CD4-positive, alpha-beta T cell (primary cell): ENCODE data around the gene FABP6. TPM values are rescaled to one million over a fixed set of nuclear protein-coding genes. Genes with fewer than 3 reads are reported as not detected.

Experiments
- ATAC-seq: fragments of 200-7000 bp; cut with Tn5 transposase; one replicate; pipeline ENCODE4 v1.10.0; 2022; ENCODE audit warnings: mild to moderate bottlenecking; ENCODE audit not compliant: poor library complexity
- CTCF ChIA-PET: fragments of 350-600 bp; sonication (Branson Sonifier 250); formaldehyde crosslinking; loops from one replicate; lab custom pipeline; 2021; ENCODE audit warnings: antibody characterized with exemption, inconsistent platforms; lab: Charles Lee
- POLR2A ChIA-PET: fragments of 350-600 bp; sonication (Branson Sonifier 250); formaldehyde crosslinking; loops from one replicate; lab custom pipeline; 2021; ENCODE audit warnings: antibody characterized with exemption, inconsistent platforms; lab: Charles Lee
- DNase-seq, 14 experiments: peaks; one replicate each; pipeline ENCODE4 v3.0.0-alpha.2; 2013 to 2020; ENCODE audit warnings: mixed read lengths in 2 of 14
- H3K27ac ChIP-seq, 2 donors: one replicate each; pipeline versions ENCODE4 v1.5.1 to v1.7.0; 2013; ENCODE audit warnings: low read length in 2 of 2, low read depth in 1 of 2, mild to moderate bottlenecking in 1 of 2
- H3K27me3 ChIP-seq, 2 experiments: 1 replicate in 1 of 2; 2 replicates in 1 of 2; pipeline versions ENCODE4 v1.6.1 to v1.7.0; 2013; ENCODE audit warnings: low read length in 2 of 2, control low read depth in 1 of 2, mild to moderate bottlenecking in 1 of 2, moderate library complexity in 1 of 2; ENCODE audit not compliant: insufficient read depth in 2 of 2, control insufficient read depth in 1 of 2
- H3K36me3 ChIP-seq: one replicate; pipeline ENCODE4 v1.6.1; 2013; ENCODE audit warnings: low read length, control low read depth; ENCODE audit not compliant: insufficient read depth
- H3K4me1 ChIP-seq: one replicate; pipeline ENCODE4 v1.6.1; 2013; ENCODE audit warnings: low read length, control low read depth; ENCODE audit not compliant: insufficient read depth
- H3K4me3 ChIP-seq: one replicate; pipeline ENCODE4 v1.5.1; 2013; ENCODE audit warnings: mild to moderate bottlenecking, low read length, moderate library complexity
- H3K9me3 ChIP-seq, 2 experiments: 1 replicate in 1 of 2; 2 replicates in 1 of 2; pipeline versions ENCODE4 v1.6.1 to v1.7.0; 2013; ENCODE audit warnings: low read length in 2 of 2, mild to moderate bottlenecking in 2 of 2, control low read depth in 1 of 2, moderate library complexity in 1 of 2; ENCODE audit not compliant: control insufficient read depth in 1 of 2, insufficient read depth in 1 of 2
- H3K27ac Mint-ChIP-seq: one replicate; pipeline ENCODE4 v1.8.0; 2020; ENCODE audit warnings: mixed read lengths
- H3K27me3 Mint-ChIP-seq: one replicate; pipeline ENCODE4 v1.8.0; 2021; ENCODE audit warnings: mixed read lengths
- H3K36me3 Mint-ChIP-seq: one replicate; pipeline ENCODE4 v1.8.0; 2021; ENCODE audit warnings: low read depth, mixed read lengths
- H3K4me1 Mint-ChIP-seq: one replicate; pipeline ENCODE4 v1.8.0; 2021; ENCODE audit warnings: low read depth, mixed read lengths
- H3K4me3 Mint-ChIP-seq: one replicate; pipeline ENCODE4 v1.8.0; 2020; ENCODE audit warnings: mild to moderate bottlenecking, mixed read lengths
- H3K9me3 Mint-ChIP-seq: one replicate; pipeline ENCODE4 v1.8.0; 2020; ENCODE audit warnings: mixed read lengths
- intact Hi-C, 2 experiments: fragments of 100-400 bp; cut with DNase I in 1 of 2; cut with micrococcal nuclease in 1 of 2; formaldehyde crosslinking; loops; one replicate each; pipeline versions ENCODE4 v1.15.1 to v1.9.0; 2023 to 2025; cut with DNase I, micrococcal nuclease
- total RNA-seq, 174 experiments: library from RNA in 2 of 174; stranded (reverse) in 2 of 174; gene quantifications; one replicate each; pipeline ENCODE4 v1.2.3 and lab custom pipeline; 2021 to 2026
- TF ChIP-seq, protein P1 (sequence below): fragments of 200-600 bp; IDR thresholded peaks from one replicate; pipeline ENCODE4 v1.8.0; 2022; ENCODE audit warnings: antibody characterized with exemption, mild to moderate bottlenecking

The FABP6 gene
- total RNA-seq, 2 experiments from 2014 or later = not detected

DNA sequence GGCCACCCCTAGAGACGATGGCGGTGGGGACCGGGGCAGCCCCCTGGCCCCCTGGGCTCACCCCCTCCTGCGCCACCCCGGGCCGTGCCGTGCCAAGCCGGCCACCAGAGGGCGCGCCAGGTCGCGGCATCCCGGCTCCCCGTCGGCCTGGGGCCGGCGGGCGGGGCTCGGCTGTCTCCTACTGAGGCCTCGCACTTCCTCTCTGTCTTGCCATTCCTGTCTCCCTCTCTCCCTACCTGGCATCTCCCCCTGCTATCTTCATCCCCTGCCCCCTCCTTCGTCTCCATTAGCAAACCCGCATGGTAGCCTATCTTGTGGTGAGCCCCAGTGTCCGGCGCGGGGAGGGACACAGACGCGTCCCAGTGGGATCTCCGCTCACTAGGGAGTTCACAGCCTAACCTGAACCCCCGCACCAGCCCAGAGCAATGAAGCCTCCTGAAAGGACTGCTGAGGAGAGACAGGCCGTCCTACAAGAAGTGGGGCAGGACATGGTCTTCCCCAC is 29.8 kb upstream of the FABP6 start:
- Histone ChIP-seq H3K27ac (no peak overlapping the region), H3K4me3 (peak overlapping the region; percentile 51), H3K27me3 (peaks cover 0 to 5% of the 10 kb centered on the region in 2 experiments), H3K4me1 (peaks cover 11% of the 10 kb centered on the region), H3K9me3 (no peaks in the 10 kb centered on the region), H3K36me3 (no peaks in the 10 kb centered on the region)
- Mint-ChIP-seq H3K9me3 (no peaks in the 10 kb centered on the region), H3K4me1 (no peaks in the 10 kb centered on the region), H3K27me3 (peaks cover 21% of the 10 kb centered on the region), H3K27ac (no peak overlapping the region), H3K36me3 (no peaks in the 10 kb centered on the region), H3K4me3 (peak overlapping the region; percentile 78)
- CTCF ChIA-PET = interaction anchor here (0.9 kb wide), 2 partner anchors 10 to 192 kb away, joined by 3 read pairs; no protein-coding TSS in a partner anchor
- DNase-seq = peak; percentile 45 to 82 (median 63)
- ATAC-seq = peak; percentile 97
- POLR2A ChIA-PET = no interaction called here
- intact Hi-C loops = loop anchor here (1.0 to 5.0 kb wide), 3 partner anchors 146 to 757 kb away; no protein-coding TSS in a partner anchor
- TF ChIP-seq, protein P1, sequence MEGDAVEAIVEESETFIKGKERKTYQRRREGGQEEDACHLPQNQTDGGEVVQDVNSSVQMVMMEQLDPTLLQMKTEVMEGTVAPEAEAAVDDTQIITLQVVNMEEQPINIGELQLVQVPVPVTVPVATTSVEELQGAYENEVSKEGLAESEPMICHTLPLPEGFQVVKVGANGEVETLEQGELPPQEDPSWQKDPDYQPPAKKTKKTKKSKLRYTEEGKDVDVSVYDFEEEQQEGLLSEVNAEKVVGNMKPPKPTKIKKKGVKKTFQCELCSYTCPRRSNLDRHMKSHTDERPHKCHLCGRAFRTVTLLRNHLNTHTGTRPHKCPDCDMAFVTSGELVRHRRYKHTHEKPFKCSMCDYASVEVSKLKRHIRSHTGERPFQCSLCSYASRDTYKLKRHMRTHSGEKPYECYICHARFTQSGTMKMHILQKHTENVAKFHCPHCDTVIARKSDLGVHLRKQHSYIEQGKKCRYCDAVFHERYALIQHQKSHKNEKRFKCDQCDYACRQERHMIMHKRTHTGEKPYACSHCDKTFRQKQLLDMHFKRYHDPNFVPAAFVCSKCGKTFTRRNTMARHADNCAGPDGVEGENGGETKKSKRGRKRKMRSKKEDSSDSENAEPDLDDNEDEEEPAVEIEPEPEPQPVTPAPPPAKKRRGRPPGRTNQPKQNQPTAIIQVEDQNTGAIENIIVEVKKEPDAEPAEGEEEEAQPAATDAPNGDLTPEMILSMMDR = peak; percentile 82

DNA sequence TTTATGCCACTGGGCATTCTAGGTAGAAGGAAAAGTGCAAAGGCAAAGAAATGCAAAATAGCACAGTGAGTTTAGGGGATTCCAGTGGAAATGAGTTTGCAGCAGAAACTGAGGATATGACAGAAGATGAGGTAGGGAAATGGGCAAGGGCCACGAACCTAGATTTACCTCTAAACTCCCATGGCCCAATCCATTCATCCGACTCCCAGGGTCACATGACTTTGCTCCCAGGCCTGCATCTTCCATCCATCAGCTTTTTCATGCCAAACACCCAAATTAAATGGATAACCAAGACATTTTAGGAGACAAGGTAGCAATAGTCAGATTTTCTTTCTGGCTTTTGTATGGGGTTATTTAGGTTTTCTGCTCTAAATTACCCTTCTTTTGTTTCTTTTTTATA is 22.2 kb upstream of the FABP6 start:
- Mint-ChIP-seq H3K9me3 (no peaks in the 10 kb centered on the region), H3K27me3 (no peaks in the 10 kb centered on the region), H3K27ac (no peak overlapping the region), H3K4me3 (no peak overlapping the region), H3K36me3 (no peaks in the 10 kb centered on the region), H3K4me1 (no peaks in the 10 kb centered on the region)
- Histone ChIP-seq H3K36me3 (no peaks in the 10 kb centered on the region), H3K27me3 (no peaks in the 10 kb centered on the region), H3K4me3 (no peak overlapping the region), H3K4me1 (no peaks in the 10 kb centered on the region), H3K27ac (no peak overlapping the region), H3K9me3 (no peaks in the 10 kb centered on the region)
- DNase-seq = no peak
- ATAC-seq = no peak
- ChIA-PET POLR2A (no interaction called here), CTCF (no interaction called here)
- TF ChIP-seq, protein P1 = no peak
- intact Hi-C loops = no loop called here

DNA sequence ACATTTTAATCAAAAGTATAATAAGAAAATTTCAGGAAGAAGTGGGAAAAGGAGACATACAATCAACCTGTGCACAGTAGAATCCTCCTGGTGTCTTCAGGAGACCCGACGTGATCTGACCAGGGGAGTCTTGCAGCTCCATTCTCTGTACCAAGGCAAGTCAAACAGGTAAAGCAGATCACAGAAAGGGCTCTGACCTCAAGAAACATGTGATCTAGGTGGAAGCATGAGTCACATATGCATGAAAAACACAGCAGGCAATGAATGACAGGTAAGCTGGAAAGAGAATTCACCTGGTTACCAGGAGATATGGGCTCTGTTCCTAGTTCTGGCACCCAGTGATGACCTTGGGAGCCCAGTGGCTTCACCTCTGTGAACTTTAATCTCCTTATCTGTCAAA is 19.4 kb upstream of the FABP6 start:
- no peaks in the 10 kb centered on the region for H3K9me3 ChIP-seq
- Mint-ChIP-seq H3K27me3 (no peaks in the 10 kb centered on the region), H3K27ac (no peak overlapping the region), H3K9me3 (no peaks in the 10 kb centered on the region), H3K4me3 (no peak overlapping the region), H3K36me3 (no peaks in the 10 kb centered on the region), H3K4me1 (no peaks in the 10 kb centered on the region)
- no peaks in the 10 kb centered on the region for H3K27me3 ChIP-seq
- no peaks in the 10 kb centered on the region for H3K4me1 ChIP-seq
- H3K36me3 ChIP-seq = no peaks in the 10 kb centered on the region
- DNase-seq (no peak), ATAC-seq (no peak)
- no peak overlapping the region for H3K27ac ChIP-seq
- intact Hi-C loops = no loop called here
- TF ChIP-seq, protein P1 = no peak
- H3K4me3 ChIP-seq = no peak overlapping the region
- POLR2A ChIA-PET = no interaction called here
- CTCF ChIA-PET = no interaction called here
